ENCODE results near the gene SH2D4B.

GRCh38 chr10:80537086-80537735, 491 bp upstream of the SH2D4B start:
- no peak for TF ChIP-seq POLR2A (IDR thresholded peaks at IDR 0.05)
- no peak for TF ChIP-seq CTCF (IDR thresholded peaks at IDR 0.05)
